ENCODE results near the gene IL25. TPM values are rescaled to one million over a fixed set of nuclear protein-coding genes. Genes with fewer than 3 reads are reported as not detected.

The IL25 gene
- total and polyA plus RNA-seq, 2 of the 8 experiments (the other 6 are each of a cell fraction or from before 2014, with no cell fraction given) = not detected

- no peak for TF ChIP-seq CTCF (IDR thresholded peaks at IDR 0.05; ENCODE audit: control extremely low read depth in 1 of 3, insufficient read depth in 1 of 3, low read depth in 1 of 3, low read length in 3 of 3)
- TF ChIP-seq TCF12 (IDR thresholded peaks at IDR 0.05; ENCODE audit: low read depth, low read length) = no peak
- no peak for TF ChIP-seq SUZ12 (IDR thresholded peaks at IDR 0.05; ENCODE audit: low read length)
- no peak for TF ChIP-seq NANOG (IDR thresholded peaks at IDR 0.05; ENCODE audit: insufficient read depth, low read depth, low read length, poor library complexity, severe bottlenecking)
- TF ChIP-seq POLR2AphosphoS5 (IDR thresholded peaks at IDR 0.05; ENCODE audit: low read depth, low read length) = no peak
- no peak for TF ChIP-seq CEBPB (IDR thresholded peaks at IDR 0.05; ENCODE audit: low read depth, low read length)
Observed at GRCh38 chr14:23406725-23407355, 34.2 kb downstream of the IL25 start (continued).

Measured in H1 (cell line).